Uterus (tissue), 4 donors: Measurements from ENCODE around the gene GPR142. TPM values are rescaled to one million over a fixed set of nuclear protein-coding genes. Genes with fewer than 3 reads are reported as not detected.

ENCODE experiments used
- DNase-seq, 2 donors: peaks; one replicate each; pipeline ENCODE4 v3.0.0-alpha.2; 2019 to 2020
- H3K27ac ChIP-seq, 2 donors: fragments of 200-600 bp; sonication (generic); 1 replicate in 1 of 2; 2 replicates in 1 of 2; pipeline ENCODE4 v1.5.1; 2016 to 2018
- H3K27me3 ChIP-seq, 2 donors: fragments of 200-600 bp; sonication (generic); one replicate each; pipeline ENCODE4 v1.5.1; 2018 to 2019; ENCODE audit warnings: control low read depth in 1 of 2
- H3K36me3 ChIP-seq, 2 donors: fragments of 200-600 bp; sonication (generic); one replicate each; pipeline ENCODE4 v1.5.1; 2019; ENCODE audit warnings: control low read depth in 1 of 2
- H3K4me1 ChIP-seq, 2 donors: fragments of 200-600 bp; sonication (generic); one replicate each; pipeline ENCODE4 v1.5.1; 2018 to 2019; ENCODE audit warnings: control low read depth in 1 of 2
- H3K4me3 ChIP-seq, 2 donors: fragments of 200-600 bp; sonication (generic); 1 replicate in 1 of 2; 2 replicates in 1 of 2; pipeline ENCODE4 v1.5.1; 2018 to 2019; ENCODE audit warnings: mild to moderate bottlenecking in 1 of 2
- H3K9me3 ChIP-seq, 2 donors: fragments of 200-600 bp; sonication (generic); one replicate each; pipeline ENCODE4 v1.5.1; 2019; ENCODE audit warnings: control low read depth in 1 of 2
- CTCF ChIP-seq, 4 experiments: fragments of 200-600 bp in 2 of 4; fragments of 450-650 bp in 2 of 4; sonication (generic) in 2 of 4; IDR thresholded peaks; one replicate each; pipeline ENCODE4 v1.5.1; 2016 to 2019; ENCODE audit warnings: antibody characterized with exemption in 4 of 4, mild to moderate bottlenecking in 2 of 4, moderate library complexity in 1 of 4
- POLR2A ChIP-seq, 2 donors: fragments of 450-650 bp; IDR thresholded peaks; one replicate each; pipeline ENCODE4 v1.6.1; 2016; ENCODE audit warnings: antibody characterized with exemption in 2 of 2, mild to moderate bottlenecking in 1 of 2, moderate library complexity in 1 of 2
- intact Hi-C: fragments of 100-400 bp; cut with DNase I; formaldehyde crosslinking; loops from one replicate; pipeline ENCODE4 v1.15.1; 2023; ENCODE audit warnings: low total_unique reads
- total RNA-seq, 4 donors: library from RNA; depleted of rRNA in 3 of 4; stranded (reverse); fragments of >200 nt in 3 of 4; gene quantifications; one replicate each; pipeline versions ENCODE4 v1.1.0 to v1.2.4, GENCODE V29; 2014 to 2023
- donor health status: DM: yes; HTN: yes; CAD: no.

Gene GPR142
- total RNA-seq, 4 donors from 2014 or later: 0.73 TPM; not detected in 3

GRCh38 chr17:74339537-74340195, 27.6 kb upstream of the GPR142 start:
- no peak overlapping the region for H3K27ac ChIP-seq
- intact Hi-C loops: no loop called here
- H3K4me1 ChIP-seq: no peaks in the 10 kb centered on the region

GRCh38 chr17:74340470-74341023, 26.8 kb upstream of the GPR142 start:
- Histone ChIP-seq H3K27me3 (no peaks in the 10 kb centered on the region), H3K4me1 (no peaks in the 10 kb centered on the region), H3K36me3 (no peaks in the 10 kb centered on the region), H3K27ac (no peak overlapping the region), H3K9me3 (no peaks in the 10 kb centered on the region), H3K4me3 (no peak overlapping the region)
- intact Hi-C loops: no loop called here
- TF ChIP-seq POLR2A (IDR thresholded peaks at IDR 0.05) (no peak), CTCF (IDR thresholded peaks at IDR 0.05) (no peak)
- DNase-seq: no peak

More at GRCh38 chr17:74339537-74340195, 27.6 kb upstream of the GPR142 start:
- H3K9me3 ChIP-seq: no peaks in the 10 kb centered on the region
- no peak for DNase-seq
- H3K36me3 ChIP-seq: no peaks in the 10 kb centered on the region
- H3K4me3 ChIP-seq: no peak overlapping the region
- H3K27me3 ChIP-seq: no peaks in the 10 kb centered on the region
- TF ChIP-seq POLR2A (IDR thresholded peaks at IDR 0.05) (no peak), CTCF (IDR thresholded peaks at IDR 0.05) (no peak)

- H3K36me3 ChIP-seq: no peaks in the 10 kb centered on the region
- DNase-seq: no peak
- no peaks in the 10 kb centered on the region for H3K9me3 ChIP-seq
- TF ChIP-seq CTCF (IDR thresholded peaks at IDR 0.05): no peak
- TF ChIP-seq POLR2A (IDR thresholded peaks at IDR 0.05): no peak
- H3K27me3 ChIP-seq: no peaks in the 10 kb centered on the region
- H3K27ac ChIP-seq: no peak overlapping the region
- intact Hi-C loops: no loop called here
- no peaks in the 10 kb centered on the region for H3K4me1 ChIP-seq
- no peak overlapping the region for H3K4me3 ChIP-seq
Measured at GRCh38 chr17:74342224-74342623, 25.1 kb upstream of the GPR142 start.

- TF ChIP-seq CTCF (IDR thresholded peaks at IDR 0.05) (no peak), POLR2A (IDR thresholded peaks at IDR 0.05) (no peak)
- no peak overlapping the region for H3K27ac ChIP-seq
- intact Hi-C loops: no loop called here
Measured at GRCh38 chr17:74343121-74343520, 24.2 kb upstream of the GPR142 start.

GRCh38 chr17:74343526-74344284, 23.6 kb upstream of the GPR142 start:
- no peak for DNase-seq
- intact Hi-C loops: no loop called here
- Histone ChIP-seq H3K4me3 (no peak overlapping the region), H3K9me3 (no peaks in the 10 kb centered on the region), H3K36me3 (no peaks in the 10 kb centered on the region), H3K27me3 (no peaks in the 10 kb centered on the region), H3K27ac (no peak overlapping the region), H3K4me1 (no peaks in the 10 kb centered on the region)
- TF ChIP-seq CTCF (IDR thresholded peaks at IDR 0.05): no peak
- no peak for TF ChIP-seq POLR2A (IDR thresholded peaks at IDR 0.05)

More at GRCh38 chr17:74343121-74343520, 24.2 kb upstream of the GPR142 start:
- no peak for DNase-seq
- no peaks in the 10 kb centered on the region for H3K9me3 ChIP-seq
- H3K4me1 ChIP-seq: no peaks in the 10 kb centered on the region
- H3K4me3 ChIP-seq: no peak overlapping the region
- H3K27me3 ChIP-seq: no peaks in the 10 kb centered on the region
- no peaks in the 10 kb centered on the region for H3K36me3 ChIP-seq
